PC-3 (cell line): ENCODE measurements around the gene THADA.

Experiments used
- CTCF ChIP-seq: fragments of 300-600 bp; sonication (generic); conservative IDR thresholded peaks from 2 replicates; pipeline ENCODE4 v1.5.1; 2017; ENCODE audit warnings: antibody characterized with exemption, low read depth, mild to moderate bottlenecking, low read length
- EZH2 ChIP-seq: fragments of 300-600 bp; sonication (generic); IDR thresholded peaks from one replicate; pipeline ENCODE4 v1.6.1; 2017; ENCODE audit warnings: antibody characterized with exemption, mild to moderate bottlenecking, low read length; ENCODE audit not compliant: unreplicated experiment

GRCh38 chr2:43317680-43318079, 278.2 kb downstream of the THADA start:
- TF ChIP-seq CTCF (no peak), EZH2 (no peak)
